Esophagus squamous epithelium (tissue), 5 donors: ENCODE measurements around the gene MBD3. TPM values are rescaled to one million over a fixed set of nuclear protein-coding genes. Genes with fewer than 3 reads are reported as not detected.
"Not testable (repeated sequence)": the region's sequence is repeated elsewhere in the genome, so short reads cannot be mapped to it uniquely, and the experiment has no call there.

Source experiments
- DNase-seq: peaks from one replicate; lab custom pipeline; 2025; lab: John Stamatoyannopoulos, UW
- H3K27ac ChIP-seq, 4 donors: fragments of 200-600 bp; sonication (generic); one replicate each; pipeline ENCODE4 v1.5.1; 2016 to 2019; ENCODE audit warnings: mild to moderate bottlenecking in 1 of 4
- H3K27me3 ChIP-seq, 4 donors: fragments of 200-600 bp; sonication (generic); 1 replicate in 3 of 4; 2 replicates in 1 of 4; pipeline versions ENCODE4 v1.5.1 to v1.6.0; 2017 to 2021; ENCODE audit warnings: antibody characterized with exemption in 1 of 4
- H3K36me3 ChIP-seq, 3 donors: fragments of 200-600 bp; sonication (generic); one replicate each; pipeline ENCODE4 v1.5.1; 2016 to 2019
- H3K4me1 ChIP-seq, 3 donors: fragments of 200-600 bp; sonication (generic); one replicate each; pipeline ENCODE4 v1.5.1; 2017 to 2019
- H3K4me3 ChIP-seq, 4 donors: fragments of 200-600 bp; sonication (generic); 1 replicate in 3 of 4; 2 replicates in 1 of 4; pipeline ENCODE4 v1.5.1; 2016 to 2019; ENCODE audit warnings: mild to moderate bottlenecking in 2 of 4, moderate library complexity in 1 of 4
- H3K9me3 ChIP-seq, 3 donors: fragments of 200-600 bp; sonication (generic); one replicate each; pipeline ENCODE4 v1.5.1; 2016 to 2019
- CTCF ChIP-seq, 6 experiments: fragments of 450-650 bp in 4 of 6; fragments of 200-600 bp in 2 of 6; sonication (generic) in 2 of 6; IDR thresholded peaks; one replicate each; pipeline ENCODE4 v1.5.1; 2016 to 2019; ENCODE audit warnings: antibody characterized with exemption in 6 of 6, mild to moderate bottlenecking in 4 of 6, moderate library complexity in 4 of 6
- POLR2A ChIP-seq, 4 donors: fragments of 450-650 bp; IDR thresholded peaks; one replicate each; pipeline ENCODE4 v1.6.1; 2017; ENCODE audit warnings: antibody characterized with exemption in 4 of 4, mild to moderate bottlenecking in 4 of 4, moderate library complexity in 3 of 4
- WGBS, 2 donors: methylation state at CpG; one replicate each; pipeline ENCODE4 v1.1.5; 2018; 5-methylcytosine and 5-hydroxymethylcytosine counted together
- intact Hi-C: fragments of 100-400 bp; cut with DNase I; formaldehyde crosslinking; loops from one replicate; pipeline ENCODE4 v1.15.0; 2022
- total RNA-seq, 4 donors: library from RNA; depleted of rRNA; stranded (reverse); fragments of >200 nt; gene quantifications; one replicate each; pipeline ENCODE4 v1.1.0, GENCODE V29; 2016
- donor health status: DM: yes; HTN: yes; CAD: no.

MBD3 gene
- total RNA-seq, 4 donors from 2014 or later = 74.8 to 87.9 (median 84.3) TPM

- H3K27ac ChIP-seq = no peak overlapping the region
- WGBS, 2 donors = 75 to 76% methylated on average over 16 of the region's 17 CpGs
- H3K36me3 ChIP-seq = peaks cover 0 to 16% (median 0%) of the 10 kb centered on the region in 3 donors
- H3K9me3 ChIP-seq = no peaks in the 10 kb centered on the region
- TF ChIP-seq POLR2A (IDR thresholded peaks at IDR 0.05) (no peak), CTCF (IDR thresholded peaks at IDR 0.05) (no peak)
- intact Hi-C loops = no loop called here
- H3K4me3 ChIP-seq = no peak overlapping the region
- no peak for DNase-seq
- peaks cover 0 to 4% (median 0%) of the 10 kb centered on the region in 4 donors for H3K27me3 ChIP-seq
- peaks cover 0 to 1% (median 0%) of the 10 kb centered on the region in 3 donors for H3K4me1 ChIP-seq
Measured at GRCh38 chr19:1551068-1552040, 41.3 kb downstream of the MBD3 start.

- H3K4me3 ChIP-seq = no peak overlapping the region
- TF ChIP-seq POLR2A (IDR thresholded peaks at IDR 0.05) (no peak), CTCF (IDR thresholded peaks at IDR 0.05) (no peak)
- H3K27ac ChIP-seq = no peak overlapping the region
- 75 to 83% methylated on average over 4 of the region's 4 CpGs for WGBS, 2 donors
- H3K4me1 ChIP-seq = peaks cover 0 to 6% (median 4%) of the 10 kb centered on the region in 3 donors
- intact Hi-C loops = loop anchor here (5.0 to 10.0 kb wide), 2 partner anchors 123 to 255 kb away; no protein-coding TSS in a partner anchor
- DNase-seq = no peak
- H3K36me3 ChIP-seq = no peaks in the 10 kb centered on the region
- H3K27me3 ChIP-seq = peaks cover 0 to 16% (median 0%) of the 10 kb centered on the region in 4 donors
- no peaks in the 10 kb centered on the region for H3K9me3 ChIP-seq
Measured at GRCh38 chr19:1549332-1549945, 43.2 kb downstream of the MBD3 start.

- Histone ChIP-seq H3K4me3 (no peak overlapping the region), H3K36me3 (no peaks in the 10 kb centered on the region), H3K27ac (peak overlapping the region in 3 of 4 donors; percentile 9 to 44 (median 42)), H3K9me3 (no peaks in the 10 kb centered on the region), H3K4me1 (peaks cover 0 to 14% (median 0%) of the 10 kb centered on the region in 3 donors), H3K27me3 (peaks cover 0 to 61% (median 0%) of the 10 kb centered on the region in 4 donors)
- intact Hi-C loops = loop anchor here (10.0 kb wide), 1 partner anchor 264 kb away; no protein-coding TSS in a partner anchor
- TF ChIP-seq CTCF (IDR thresholded peaks at IDR 0.05) = no peak
- TF ChIP-seq POLR2A (IDR thresholded peaks at IDR 0.05) = no peak
- no peak for DNase-seq
- WGBS, 2 donors = 31 to 33% methylated on average over 8 of the region's 17 CpGs
Measured at GRCh38 chr19:1540365-1540925, 52.2 kb downstream of the MBD3 start.

- H3K27me3 ChIP-seq = peaks cover 0 to 63% (median 0%) of the 10 kb centered on the region in 4 donors
- H3K36me3 ChIP-seq, H3K4me3 ChIP-seq, H3K9me3 ChIP-seq, DNase-seq: not testable (repeated sequence)
- intact Hi-C loops = loop anchor here (10.0 kb wide), 1 partner anchor 265 kb away; no protein-coding TSS in a partner anchor
- peak overlapping the region in 1 of 4 donors; percentile 44 for H3K27ac ChIP-seq
- 81 to 83% methylated on average over 8 of the region's 11 CpGs for WGBS, 2 donors
- H3K4me1 ChIP-seq = peaks cover 0 to 14% (median 0%) of the 10 kb centered on the region in 3 donors
Measured at GRCh38 chr19:1539749-1540148, 52.9 kb downstream of the MBD3 start.

- intact Hi-C loops = no loop called here
- Histone ChIP-seq H3K36me3 (no peaks in the 10 kb centered on the region), H3K27ac (no peak overlapping the region), H3K9me3 (no peaks in the 10 kb centered on the region), H3K27me3 (peaks cover 0 to 64% (median 0%) of the 10 kb centered on the region in 4 donors), H3K4me1 (peaks cover 0 to 14% (median 0%) of the 10 kb centered on the region in 3 donors), H3K4me3 (no peak overlapping the region)
- TF ChIP-seq CTCF (IDR thresholded peaks at IDR 0.05) (no peak), POLR2A (IDR thresholded peaks at IDR 0.05) (no peak)
- no peak for DNase-seq
- WGBS, 2 donors = 16 to 26% methylated on average over 15 of the region's 15 CpGs
Measured at GRCh38 chr19:1538978-1539377, 53.7 kb downstream of the MBD3 start.

GRCh38 chr19:1535699-1536098, 57.0 kb downstream of the MBD3 start:
- H3K9me3 ChIP-seq, H3K36me3 ChIP-seq, intact Hi-C loops, H3K27ac ChIP-seq, H3K4me3 ChIP-seq, DNase-seq: not testable (repeated sequence)
- Histone ChIP-seq H3K4me1 (peaks cover 0 to 13% (median 0%) of the 10 kb centered on the region in 3 donors), H3K27me3 (peaks cover 0 to 67% (median 0%) of the 10 kb centered on the region in 4 donors)
- whole genome bisulfite sequencing, 2 donors = 90 to 95% methylated on average over 5 to 7 of the region's 7 CpGs
